Keratinocyte (primary cell): ENCODE measurements around the gene ERF.

Experiments used
- EZH2 ChIP-seq: IDR thresholded peaks from one replicate; pipeline ENCODE4 v1.6.1; 2012; ENCODE audit warnings: inconsistent platforms, mild to moderate bottlenecking, low read length, moderate library complexity
- TF ChIP-seq, protein P1 (sequence below), 3 experiments: IDR thresholded peaks in 1 of 3; conservative IDR thresholded peaks in 1 of 3; optimal IDR thresholded peaks in 1 of 3; 2 replicates in 2 of 3; 3 replicates in 1 of 3; pipeline versions ENCODE3 to v1.5.1; 2011; ENCODE audit warnings: low read length in 3 of 3, mild to moderate bottlenecking in 3 of 3, moderate library complexity in 2 of 3, control low read depth in 1 of 3, inconsistent platforms in 1 of 3; ENCODE audit not compliant: insufficient read depth in 2 of 3; ENCODE audit errors: extremely low read depth in 1 of 3

DNA sequence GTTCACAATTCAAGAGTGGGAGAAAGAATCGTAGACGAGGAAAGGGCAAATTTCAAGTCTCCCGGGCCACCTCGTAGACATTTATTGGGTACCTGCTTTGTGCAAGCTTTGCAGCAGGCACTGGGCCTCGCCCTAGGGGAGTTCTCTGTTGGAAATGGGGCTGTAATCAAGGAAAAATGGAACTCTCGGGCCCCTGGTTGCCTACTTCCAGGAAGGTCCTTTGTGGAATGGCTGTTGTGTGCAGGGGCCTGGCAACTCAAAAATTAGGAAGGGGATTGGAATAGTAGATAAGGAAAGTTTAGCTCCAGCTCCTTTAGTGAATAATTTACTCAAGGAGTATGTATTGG, 34.2 kb downstream of the ERF start:
- TF ChIP-seq, protein P1, sequence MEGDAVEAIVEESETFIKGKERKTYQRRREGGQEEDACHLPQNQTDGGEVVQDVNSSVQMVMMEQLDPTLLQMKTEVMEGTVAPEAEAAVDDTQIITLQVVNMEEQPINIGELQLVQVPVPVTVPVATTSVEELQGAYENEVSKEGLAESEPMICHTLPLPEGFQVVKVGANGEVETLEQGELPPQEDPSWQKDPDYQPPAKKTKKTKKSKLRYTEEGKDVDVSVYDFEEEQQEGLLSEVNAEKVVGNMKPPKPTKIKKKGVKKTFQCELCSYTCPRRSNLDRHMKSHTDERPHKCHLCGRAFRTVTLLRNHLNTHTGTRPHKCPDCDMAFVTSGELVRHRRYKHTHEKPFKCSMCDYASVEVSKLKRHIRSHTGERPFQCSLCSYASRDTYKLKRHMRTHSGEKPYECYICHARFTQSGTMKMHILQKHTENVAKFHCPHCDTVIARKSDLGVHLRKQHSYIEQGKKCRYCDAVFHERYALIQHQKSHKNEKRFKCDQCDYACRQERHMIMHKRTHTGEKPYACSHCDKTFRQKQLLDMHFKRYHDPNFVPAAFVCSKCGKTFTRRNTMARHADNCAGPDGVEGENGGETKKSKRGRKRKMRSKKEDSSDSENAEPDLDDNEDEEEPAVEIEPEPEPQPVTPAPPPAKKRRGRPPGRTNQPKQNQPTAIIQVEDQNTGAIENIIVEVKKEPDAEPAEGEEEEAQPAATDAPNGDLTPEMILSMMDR (optimal IDR thresholded peaks at IDR 0.05 in 1 of 3, IDR thresholded peaks at IDR 0.05 in 1 of 3, conservative IDR thresholded peaks at IDR 0.05 in 1 of 3; ENCODE audit: extremely low read depth in 1 of 3, insufficient read depth in 2 of 3, low read length in 3 of 3): no peak
- no peak for TF ChIP-seq EZH2
